GM12873 (cell line): ENCODE results near the gene SNRNP25.

Experiments
- CTCF ChIP-seq: IDR thresholded peaks from 2 replicates; pipeline ENCODE4 v1.5.1; 2012; ENCODE audit warnings: low read depth, mild to moderate bottlenecking, moderate library complexity, low read length, control low read depth; ENCODE audit not compliant: insufficient read depth; ENCODE audit errors: missing control alignments

Gene SNRNP25

DNA sequence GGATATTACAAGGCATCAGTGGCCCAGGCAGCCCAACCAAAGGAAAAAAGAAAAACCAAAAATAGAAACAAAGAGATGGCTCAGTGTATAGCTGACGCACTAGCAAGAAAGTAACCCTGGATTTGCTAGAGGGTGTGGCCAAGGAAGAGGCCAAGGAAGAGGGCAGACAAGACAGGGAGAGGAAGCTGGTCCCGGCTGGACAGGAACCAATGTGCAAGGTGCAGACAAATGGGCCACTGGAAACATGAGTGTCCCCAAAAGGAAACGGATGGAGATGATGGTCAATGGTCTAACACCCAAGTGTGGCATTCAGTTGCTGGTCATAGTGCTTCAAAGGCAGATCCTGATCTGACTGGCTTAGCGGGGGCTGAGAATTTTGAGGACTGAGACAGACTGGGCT lies 10.9 kb upstream of the SNRNP25 start:
- no peak for TF ChIP-seq CTCF

- no peak for TF ChIP-seq CTCF
Measured at GRCh38 chr16:43294-43693, 10.3 kb upstream of the SNRNP25 start.

DNA sequence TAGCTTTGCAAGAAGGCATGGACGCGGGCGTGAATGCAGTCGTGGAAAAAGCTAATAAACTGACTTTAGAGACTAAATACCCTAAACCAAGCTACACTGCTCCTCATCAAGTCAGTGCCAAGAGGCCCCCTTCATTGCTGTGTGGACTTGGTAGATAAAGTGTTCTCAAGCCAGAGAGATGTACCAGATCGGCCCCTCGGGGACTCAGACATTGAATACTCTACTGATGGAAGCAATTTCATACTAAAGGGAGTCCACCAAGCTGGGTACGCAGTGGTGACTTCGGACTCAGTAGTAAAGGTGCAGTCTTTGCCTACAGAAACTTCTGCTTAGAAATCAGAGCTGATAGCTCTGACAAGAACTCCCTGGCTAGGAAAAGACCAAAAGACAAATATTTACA lies 9.0 kb upstream of the SNRNP25 start:
- TF ChIP-seq CTCF, result no peak

DNA sequence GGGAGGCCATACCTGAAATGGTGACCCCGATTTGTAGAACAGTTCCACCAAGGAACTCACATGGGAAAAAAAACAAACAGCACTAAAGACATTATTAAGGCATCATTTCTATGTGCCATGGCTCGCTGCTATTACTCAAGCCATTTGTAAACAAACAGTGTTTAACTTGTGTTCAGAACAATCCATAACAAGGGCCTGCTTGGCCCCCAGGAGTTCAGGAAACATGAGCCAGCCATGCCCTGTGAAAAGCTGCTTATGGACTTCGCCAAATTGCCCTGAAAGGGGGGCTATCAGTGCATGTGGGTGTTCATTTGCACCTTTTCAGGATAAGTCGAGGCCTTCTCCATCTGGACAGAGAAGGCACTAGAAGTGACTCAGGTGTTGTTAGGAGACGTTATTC lies 8.2 kb upstream of the SNRNP25 start:
- no peak for TF ChIP-seq CTCF

- TF ChIP-seq CTCF, result no peak
Measured at GRCh38 chr16:47234-47633, 6.4 kb upstream of the SNRNP25 start.

DNA sequence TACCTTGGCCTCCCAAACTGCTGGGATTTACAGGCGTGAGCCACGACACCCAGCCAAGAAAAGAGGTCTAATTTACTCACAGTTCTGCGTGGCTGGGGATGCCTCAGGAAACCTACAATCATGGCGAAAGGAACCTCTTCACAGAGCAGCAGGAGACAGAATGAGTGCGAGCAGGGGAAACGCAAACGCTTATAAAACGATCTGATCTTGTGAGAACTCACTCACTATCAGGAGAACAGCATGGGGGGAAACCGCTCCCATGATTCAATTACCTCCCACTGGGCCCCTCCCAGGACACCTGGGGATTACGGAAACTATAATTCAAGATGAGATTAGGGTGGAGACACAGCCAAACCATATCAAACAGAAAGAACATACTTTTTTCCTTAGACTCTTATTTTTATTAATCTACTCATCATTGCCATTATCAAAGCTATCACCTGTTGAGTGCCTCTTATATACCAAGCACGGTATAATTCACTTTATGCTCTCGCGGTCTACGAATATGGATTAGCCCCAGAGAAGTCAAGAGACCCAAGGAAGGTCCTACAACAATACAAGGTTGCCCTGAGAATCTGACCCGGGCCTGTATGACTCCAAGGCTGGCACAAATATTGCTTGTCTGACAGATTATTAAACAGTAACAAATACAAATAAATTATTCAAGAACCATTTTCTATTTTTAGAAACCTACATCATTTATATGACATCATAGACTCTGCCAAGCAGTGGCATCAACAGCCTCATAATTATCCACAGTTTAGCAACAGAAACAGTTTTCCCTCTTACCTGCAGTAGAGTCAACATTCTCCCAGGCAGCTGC lies 2.6 kb upstream of the SNRNP25 start:
- no peak for TF ChIP-seq CTCF

DNA sequence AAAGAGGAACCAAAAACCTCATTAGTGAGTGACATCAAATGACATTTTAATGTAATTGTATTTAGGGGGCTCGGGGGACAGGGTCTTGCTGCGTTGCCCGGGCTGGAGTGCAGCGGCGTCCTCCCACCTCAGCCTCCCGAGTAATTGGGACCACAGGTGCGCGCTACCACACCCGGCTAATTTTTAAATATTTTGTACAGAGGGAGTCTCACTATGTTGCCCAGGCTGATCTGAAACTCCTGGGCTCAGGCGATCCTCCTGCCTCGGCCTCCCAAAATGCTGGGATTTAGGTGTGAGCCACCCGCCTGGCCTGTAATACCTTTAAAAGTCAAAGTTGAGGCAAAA lies 581 bp downstream of the SNRNP25 start:
- no peak for TF ChIP-seq CTCF
